ENCODE measurements around the gene FNBP1L. TPM values are rescaled to one million over a fixed set of nuclear protein-coding genes. Genes with fewer than 3 reads are reported as not detected.

FNBP1L gene
- total and polyA plus RNA-seq, 2 of the 8 experiments (the other 6 are each of a cell fraction or from before 2014, with no cell fraction given): 48.9 to 95.9 TPM

GRCh38 chr1:93443454-93443853 lies 4.5 kb upstream of the FNBP1L start:
- no peaks in the 10 kb centered on the region for H4K20me1 ChIP-seq (replicated peaks in 1 of 2; ENCODE audit: control insufficient read depth in 1 of 2, insufficient read depth in 2 of 2, low read length in 2 of 2)
- no peak overlapping the region for H3K4ac ChIP-seq (replicated peaks; ENCODE audit: insufficient read length, low read depth, low read length)
- CTCF ChIA-PET (ENCODE audit: partially characterized antibody): interaction anchor here (0.8 to 0.9 kb wide), 2 partner anchors 49 to 139 kb away, joined by 3 read pairs; no protein-coding TSS in a partner anchor
- H3K4me3 ChIP-seq (ENCODE audit: extremely low read depth in 1 of 4, insufficient read depth in 2 of 4, low read depth in 3 of 4, low read length in 4 of 4): no peak overlapping the region
- H3K9ac ChIP-seq (replicated peaks in 1 of 4; ENCODE audit: extremely low read depth in 1 of 4, low read depth in 3 of 4, low read length in 3 of 4): peak overlapping the region in 1 of 4 experiments; percentile 45; a peak in 1 of 7 replicates
- no peak overlapping the region for H2BK15ac ChIP-seq (ENCODE audit: low read length)
- no peak overlapping the region for H4K5ac ChIP-seq (ENCODE audit: insufficient read length, low read depth, low read length)
- POLR2A ChIA-PET (ENCODE audit: partially characterized antibody): no interaction called here
- H2AFZ ChIP-seq (ENCODE audit: low read length): no peak overlapping the region
- H3K23me2 ChIP-seq (ENCODE audit: low read depth, low read length): 0 out of 2 replicates have a peak, but pooled peaks cover 2% of the 10 kb centered on the region
- H2BK120ac ChIP-seq (replicated peaks; ENCODE audit: low read depth, low read length): no peak overlapping the region
- no peak for DNase-seq (ENCODE audit: low read depth in 1 of 2, low spot score in 2 of 2)
- H3K56ac ChIP-seq (replicated peaks; ENCODE audit: insufficient read length, low read depth, low read length): no peak overlapping the region
- no peak overlapping the region for H4K8ac ChIP-seq (ENCODE audit: extremely low read depth, insufficient read depth, low read length)
- no peaks in the 10 kb centered on the region for H3K36me3 ChIP-seq (ENCODE audit: control insufficient read depth in 2 of 4, insufficient read depth in 4 of 4, low read length in 3 of 4)
- H3K79me2 ChIP-seq (ENCODE audit: control insufficient read depth in 1 of 2, insufficient read depth in 2 of 2, low read length in 2 of 2): peaks cover 0 to 4% of the 10 kb centered on the region in 2 experiments; a peak in 1 of 4 replicates
- no peak overlapping the region for H3K18ac ChIP-seq (ENCODE audit: extremely low read depth, low read length)
- FAIRE-seq: no peak
- H3K79me1 ChIP-seq (ENCODE audit: low read depth, low read length): no peaks in the 10 kb centered on the region
- no peak overlapping the region for H2BK5ac ChIP-seq (ENCODE audit: low read depth, low read length)
- peaks cover 0 to 2% (median 0%) of the 10 kb centered on the region in 4 experiments; a peak in 2 of 7 replicates for H3K4me1 ChIP-seq (replicated peaks in 1 of 4; ENCODE audit: control insufficient read depth in 3 of 4, insufficient read depth in 4 of 4, low read length in 3 of 4)
- no peak overlapping the region for H3K14ac ChIP-seq (ENCODE audit: insufficient read length)
- H3K27ac ChIP-seq (ENCODE audit: low read depth, low read length): no peak overlapping the region
- H2AK5ac ChIP-seq (ENCODE audit: low read depth, low read length): no peak overlapping the region
- H3K9me3 ChIP-seq (ENCODE audit: insufficient read depth in 2 of 2, low read depth in 1 of 2, low read length in 1 of 2): no peaks in the 10 kb centered on the region
- H2BK12ac ChIP-seq (ENCODE audit: low read depth, low read length): no peak overlapping the region
- no peak overlapping the region for H2BK20ac ChIP-seq (ENCODE audit: low read length)
- H3K4me2 ChIP-seq (ENCODE audit: insufficient read depth in 1 of 2, low read depth in 2 of 2, low read length in 2 of 2): no peak overlapping the region
- H3K23ac ChIP-seq (ENCODE audit: insufficient read length): no peak overlapping the region
- no peaks in the 10 kb centered on the region for H3K27me3 ChIP-seq (replicated peaks in 1 of 4; ENCODE audit: control insufficient read depth in 3 of 4, extremely low read depth in 1 of 4, insufficient read depth in 3 of 4, low read length in 3 of 4)
- peak overlapping the region; percentile 7 for H4K91ac ChIP-seq (replicated peaks; ENCODE audit: insufficient read length, low read length)
- TF ChIP-seq HDAC6 (IDR thresholded peaks at IDR 0.05; ENCODE audit: low read depth, low read length): no peak

All from H1 (cell line).